PC-9 (cell line): ENCODE data around the gene ELANE. TPM values are rescaled to one million over a fixed set of nuclear protein-coding genes. Genes with fewer than 3 reads are reported as not detected.

Experiments
- BruUV-seq: library from RNA; stranded (reverse); fragments of 400-500 nt; replicated peaks from 2 replicates; lab custom pipeline; 2021; lab: Mats Ljungman, UMichigan
- CTCF ChIA-PET: fragments of 300-600 bp; sonication (Branson Sonifier 250); formaldehyde crosslinking; loops from one replicate; lab custom pipeline; 2022; ENCODE audit warnings: antibody characterized with exemption; lab: Charles Lee
- POLR2A ChIA-PET: fragments of 300-600 bp; sonication (Branson Sonifier 250); formaldehyde crosslinking; loops from one replicate; lab custom pipeline; 2022; ENCODE audit warnings: antibody characterized with exemption; ENCODE audit not compliant: unreplicated experiment; lab: Charles Lee
- DNase-seq, 2 experiments: peaks; one replicate each; pipeline versions ENCODE4 v3.0.0 to v3.0.0-alpha.2; 2015 to 2022; ENCODE audit warnings: mixed read lengths in 1 of 2
- H2AFZ ChIP-seq: fragments of 200-600 bp; sonication (generic); 2 replicates; pipeline ENCODE4 v1.8.1; 2017; ENCODE audit warnings: antibody characterized with exemption
- H3F3A ChIP-seq: fragments of 200-600 bp; sonication (generic); 2 replicates; pipeline ENCODE4 v1.8.1; 2017; ENCODE audit warnings: antibody characterized with exemption, mild to moderate bottlenecking, low read depth; ENCODE audit not compliant: insufficient read depth
- H3K27ac ChIP-seq: fragments of 200-600 bp; sonication (generic); 2 replicates; pipeline ENCODE4 v1.6.1; 2016; ENCODE audit warnings: mixed run types
- H3K27me3 ChIP-seq: fragments of 200-600 bp; sonication (generic); 2 replicates; pipeline ENCODE4 v1.6.1; 2016; ENCODE audit warnings: low read depth, mixed run types; ENCODE audit not compliant: insufficient read depth
- H3K36me3 ChIP-seq: fragments of 200-600 bp; sonication (generic); 2 replicates; pipeline ENCODE4 v1.6.1; 2016; ENCODE audit warnings: low read depth, mixed run types
- H3K4me1 ChIP-seq: fragments of 200-600 bp; sonication (generic); replicated peaks from 2 replicates; pipeline ENCODE4 v1.6.1; 2016; ENCODE audit warnings: mixed run types; ENCODE audit not compliant: insufficient read depth
- H3K4me2 ChIP-seq: fragments of 200-600 bp; sonication (generic); 2 replicates; pipeline ENCODE4 v1.6.1; 2017; ENCODE audit warnings: mixed run types
- H3K4me3 ChIP-seq: fragments of 200-600 bp; sonication (generic); 2 replicates; pipeline ENCODE4 v1.6.1; 2016; ENCODE audit warnings: mixed run types
- H3K79me2 ChIP-seq: fragments of 200-600 bp; sonication (generic); 2 replicates; pipeline ENCODE4 v1.6.1; 2017; ENCODE audit warnings: low read depth, mixed run types
- H3K9me2 ChIP-seq: fragments of 200-600 bp; sonication (generic); 2 replicates; pipeline ENCODE4 v1.8.1; 2017; ENCODE audit warnings: mild to moderate bottlenecking; ENCODE audit not compliant: insufficient read depth
- H3K9me3 ChIP-seq: fragments of 200-600 bp; sonication (generic); 2 replicates; pipeline ENCODE4 v1.8.1; 2016; ENCODE audit warnings: low read depth; ENCODE audit not compliant: insufficient read depth
- H4K20me1 ChIP-seq: fragments of 200-600 bp; sonication (generic); 2 replicates; pipeline ENCODE4 v1.8.1; 2017; ENCODE audit not compliant: insufficient read depth
- EZH2 ChIP-seq: fragments of 200-600 bp; sonication (generic); IDR thresholded peaks from 2 replicates; pipeline ENCODE4 v1.8.0; 2017; ENCODE audit warnings: antibody characterized with exemption, low read depth
- intact Hi-C: fragments of 100-400 bp; cut with micrococcal nuclease; formaldehyde crosslinking; loops from one replicate; pipeline ENCODE4 v1.10.0; 2022; ENCODE audit not compliant: unreplicated experiment
- total RNA-seq: library from RNA; stranded (reverse); gene quantifications from 2 replicates; pipeline ENCODE4 v1.2.3, GENCODE V29; 2021
- TF ChIP-seq, protein P1 (sequence below): fragments of 200-600 bp; sonication (generic); conservative IDR thresholded peaks from 2 replicates; pipeline ENCODE4 v1.6.1; 2017; ENCODE audit warnings: mixed run types, antibody characterized with exemption, mild to moderate bottlenecking, moderate library complexity

The ELANE gene
- total RNA-seq, 1 experiment from 2014 or later = not detected

GRCh38 chr19:861141-861755 lies 9.1 kb downstream of the ELANE start:
- no TSS peak for BruUV-seq
- Histone ChIP-seq H3K9me2 (no peaks in the 10 kb centered on the region), H3K4me3 (no peak overlapping the region), H2AFZ (no peak overlapping the region), H4K20me1 (no peaks in the 10 kb centered on the region), H3K4me2 (no peak overlapping the region), H3K79me2 (no peaks in the 10 kb centered on the region), H3K9me3 (no peaks in the 10 kb centered on the region), H3K36me3 (no peaks in the 10 kb centered on the region), H3K27me3 (no peaks in the 10 kb centered on the region), H3K4me1 (peaks cover 12% of the 10 kb centered on the region), H3K27ac (no peak overlapping the region), H3F3A (peaks cover 44% of the 10 kb centered on the region)
- TF ChIP-seq, protein P1, sequence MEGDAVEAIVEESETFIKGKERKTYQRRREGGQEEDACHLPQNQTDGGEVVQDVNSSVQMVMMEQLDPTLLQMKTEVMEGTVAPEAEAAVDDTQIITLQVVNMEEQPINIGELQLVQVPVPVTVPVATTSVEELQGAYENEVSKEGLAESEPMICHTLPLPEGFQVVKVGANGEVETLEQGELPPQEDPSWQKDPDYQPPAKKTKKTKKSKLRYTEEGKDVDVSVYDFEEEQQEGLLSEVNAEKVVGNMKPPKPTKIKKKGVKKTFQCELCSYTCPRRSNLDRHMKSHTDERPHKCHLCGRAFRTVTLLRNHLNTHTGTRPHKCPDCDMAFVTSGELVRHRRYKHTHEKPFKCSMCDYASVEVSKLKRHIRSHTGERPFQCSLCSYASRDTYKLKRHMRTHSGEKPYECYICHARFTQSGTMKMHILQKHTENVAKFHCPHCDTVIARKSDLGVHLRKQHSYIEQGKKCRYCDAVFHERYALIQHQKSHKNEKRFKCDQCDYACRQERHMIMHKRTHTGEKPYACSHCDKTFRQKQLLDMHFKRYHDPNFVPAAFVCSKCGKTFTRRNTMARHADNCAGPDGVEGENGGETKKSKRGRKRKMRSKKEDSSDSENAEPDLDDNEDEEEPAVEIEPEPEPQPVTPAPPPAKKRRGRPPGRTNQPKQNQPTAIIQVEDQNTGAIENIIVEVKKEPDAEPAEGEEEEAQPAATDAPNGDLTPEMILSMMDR = no peak
- TF ChIP-seq EZH2 = no peak
- CTCF ChIA-PET = no interaction called here
- no peak for DNase-seq
- POLR2A ChIA-PET = no interaction called here
- intact Hi-C loops = no loop called here

- Histone ChIP-seq H3K4me2 (no peak overlapping the region), H3K4me3 (no peak overlapping the region)
These were observed 9.9 kb downstream of the ELANE start for GRCh38 chr19:861756-862580.

DNA sequence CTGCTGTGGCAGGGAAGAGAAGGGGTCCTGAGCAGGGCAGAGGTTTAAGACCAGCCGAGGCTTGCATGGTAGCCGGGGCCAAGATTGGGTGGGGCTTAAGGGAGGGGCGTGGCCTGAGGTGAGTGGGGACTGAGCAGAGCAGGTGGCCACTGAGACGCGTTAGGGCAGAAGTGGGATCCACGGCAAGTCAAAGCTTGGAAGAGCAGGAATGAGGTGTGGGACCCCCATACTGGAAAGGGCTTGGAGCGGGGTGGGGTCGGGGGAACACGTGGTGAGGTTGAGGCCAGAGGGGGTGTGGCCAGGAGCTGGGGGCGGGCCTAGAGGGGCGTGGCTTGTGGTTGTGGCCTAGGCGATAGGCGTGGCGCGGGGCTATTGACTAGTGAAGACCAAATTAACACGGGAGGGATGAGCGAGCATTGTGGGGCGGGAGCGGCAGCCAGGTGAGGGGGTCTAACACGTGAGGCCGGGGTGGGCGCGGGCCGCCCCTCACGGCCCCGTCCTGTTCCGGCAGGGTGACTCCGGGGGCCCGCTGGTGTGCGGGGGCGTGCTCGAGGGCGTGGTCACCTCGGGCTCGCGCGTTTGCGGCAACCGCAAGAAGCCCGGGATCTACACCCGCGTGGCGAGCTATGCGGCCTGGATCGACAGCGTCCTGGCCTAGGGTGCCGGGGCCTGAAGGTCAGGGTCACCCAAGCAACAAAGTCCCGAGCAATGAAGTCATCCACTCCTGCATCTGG lies 10.6 kb downstream of the ELANE start:
- no peak overlapping the region for H3K4me3 ChIP-seq
- BruUV-seq = no TSS peak
- CTCF ChIA-PET = no interaction called here
- H3K36me3 ChIP-seq = no peaks in the 10 kb centered on the region
- H3K9me3 ChIP-seq = no peaks in the 10 kb centered on the region
- H3K9me2 ChIP-seq = no peaks in the 10 kb centered on the region
- POLR2A ChIA-PET = no interaction called here
- no peak overlapping the region for H3K27ac ChIP-seq
- no peaks in the 10 kb centered on the region for H4K20me1 ChIP-seq
- H3F3A ChIP-seq = peaks cover 48% of the 10 kb centered on the region
- no peak for TF ChIP-seq EZH2
- TF ChIP-seq, protein P1 = no peak
- no peak for DNase-seq
- no peak overlapping the region for H2AFZ ChIP-seq
- no peaks in the 10 kb centered on the region for H3K27me3 ChIP-seq
- H3K4me2 ChIP-seq = no peak overlapping the region
- H3K79me2 ChIP-seq = no peaks in the 10 kb centered on the region
- peaks cover 12% of the 10 kb centered on the region for H3K4me1 ChIP-seq
- intact Hi-C loops = no loop called here

More at GRCh38 chr19:861756-862580, 9.9 kb downstream of the ELANE start:
- CTCF ChIA-PET = no interaction called here
- TF ChIP-seq EZH2 = no peak
- TF ChIP-seq, protein P1 = no peak
- POLR2A ChIA-PET = no interaction called here
- Histone ChIP-seq H3K9me2 (no peaks in the 10 kb centered on the region), H3K27me3 (no peaks in the 10 kb centered on the region), H3K27ac (no peak overlapping the region), H3K79me2 (no peaks in the 10 kb centered on the region), H4K20me1 (no peaks in the 10 kb centered on the region), H3K36me3 (no peaks in the 10 kb centered on the region), H3K9me3 (no peaks in the 10 kb centered on the region), H3K4me1 (peaks cover 12% of the 10 kb centered on the region), H2AFZ (no peak overlapping the region), H3F3A (peaks cover 44% of the 10 kb centered on the region)
- DNase-seq = no peak
- no TSS peak for BruUV-seq
- intact Hi-C loops = no loop called here
